K562 (cell line): ENCODE measurements around the gene PIK3C2B. TPM values are rescaled to one million over a fixed set of nuclear protein-coding genes. Genes with fewer than 3 reads are reported as not detected.

ENCODE experiments used
- E2F1 ChIP-seq: sonication (generic); formaldehyde crosslinking; IDR thresholded peaks from 2 replicates; pipeline ENCODE4 v1.8.1; 2023; ENCODE audit warnings: mild to moderate bottlenecking, missing genetic modification reagents, moderate library complexity
- KAT2B ChIP-seq: IDR thresholded peaks from one replicate; pipeline ENCODE4 v1.6.1; 2012; ENCODE audit warnings: low read depth, mild to moderate bottlenecking, control low read depth, inconsistent platforms, low read length, moderate library complexity
- NEUROD1 ChIP-seq: fragments of 150-350 bp; IDR thresholded peaks from 2 replicates; pipeline ENCODE4 v1.6.1; 2014; ENCODE audit warnings: borderline replicate concordance, low read length, low read depth; ENCODE audit not compliant: partially characterized antibody
- STAG1 ChIP-seq: sonication (generic); formaldehyde crosslinking; IDR thresholded peaks from 2 replicates; pipeline ENCODE4 v1.5.0; 2020; ENCODE audit warnings: missing genetic modification reagents, borderline replicate concordance
- TFE3 ChIP-seq: fragments of 450-650 bp; formaldehyde crosslinking; IDR thresholded peaks from 2 replicates; pipeline ENCODE4 v1.4.0; 2020; ENCODE audit warnings: mild to moderate bottlenecking, mixed read lengths
- TRIM28 ChIP-seq: fragments of 450-650 bp; IDR thresholded peaks from 2 replicates; pipeline ENCODE4 v1.6.1; 2017
- U2AF1 ChIP-seq: fragments of 200-400 bp; formaldehyde crosslinking; optimal IDR thresholded peaks from 2 replicates; pipeline ENCODE3; 2017; ENCODE audit warnings: mild to moderate bottlenecking, low read depth, low read length, moderate library complexity
- YY1 ChIP-seq, 3 experiments: IDR thresholded peaks; 2 replicates each; pipeline ENCODE4 v1.6.1; 2011; ENCODE audit warnings: low read length in 2 of 3, mild to moderate bottlenecking in 2 of 3, moderate library complexity in 2 of 3, borderline replicate concordance in 1 of 3, control low read depth in 1 of 3, low read depth in 1 of 3; ENCODE audit not compliant: insufficient read depth in 3 of 3, insufficient replicate concordance in 2 of 3, control insufficient read depth in 1 of 3, insufficient read length in 1 of 3; ENCODE audit errors: extremely low read depth in 1 of 3
- polyA plus RNA-seq, 8 experiments: library from polyadenylated mRNA; depleted of rRNA in 4 of 8; stranded (reverse) in 5 of 8; unstranded in 3 of 8; fragments of >200 nt; fragmentation: Nextera tagmentation in 2 of 8; fragmentation: Illumina TruSeq in 1 of 8; extraction: Ambion mirVana in 2 of 8; extraction: Trizol in 1 of 8; gene quantifications; 2 replicates each; pipeline versions ENCODE4 v1.2.1 to v1.2.3, GENCODE V29; 2011 to 2014; ENCODE audit warnings: inconsistent platforms in 1 of 8, missing spikeins in 1 of 8
- total RNA-seq, 7 experiments: library from RNA; depleted of rRNA in 6 of 7; stranded (reverse); fragments of >200 nt in 6 of 7; fragmentation: Illumina TruSeq in 2 of 7; extraction: Trizol in 2 of 7; gene quantifications; 2 replicates each; pipeline versions ENCODE4 v1.2.1 to v1.2.3, GENCODE V29; 2011 to 2021; ENCODE audit warnings: low replicate concordance in 1 of 7
- TF ChIP-seq, protein P1 (sequence below): fragments of 450-650 bp; IDR thresholded peaks from 2 replicates; pipeline ENCODE4 v1.6.1; 2017; ENCODE audit warnings: antibody characterized with exemption
- TF ChIP-seq, protein P2 (sequence below), 3 experiments: fragments of 200-800 bp in 1 of 3; fragments of 250-450 bp in 1 of 3; fragments of 450-650 bp in 1 of 3; sonication (Bioruptor Pico) in 1 of 3; sonication (Bioruptor generic) in 1 of 3; formaldehyde crosslinking in 1 of 3; IDR thresholded peaks; 2 replicates each; pipeline versions ENCODE4 v1.6.1 to v1.8.0; 2016 to 2022; ENCODE audit warnings: mild to moderate bottlenecking in 2 of 3, missing genetic modification characterization in 2 of 3, missing compliant biosample characterization in 1 of 3, moderate library complexity in 1 of 3
- TF ChIP-seq, protein P3 (sequence below), 2 experiments: IDR thresholded peaks; 2 replicates each; pipeline ENCODE4 v1.6.1; 2011; ENCODE audit warnings: borderline replicate concordance in 1 of 2, control low read depth in 1 of 2, low read depth in 1 of 2, low read length in 1 of 2, mild to moderate bottlenecking in 1 of 2, mixed read lengths in 1 of 2, moderate library complexity in 1 of 2; ENCODE audit not compliant: insufficient read depth in 1 of 2, insufficient read length in 1 of 2, poor library complexity in 1 of 2, severe bottlenecking in 1 of 2; ENCODE audit errors: extremely low read depth in 1 of 2
- TF ChIP-seq, protein P4 (sequence below): fragments of 250-450 bp; sonication (Bioruptor Pico); IDR thresholded peaks from 2 replicates; pipeline ENCODE4 v1.5.0; 2021

The PIK3C2B gene
- total and polyA plus RNA-seq, 9 of the 15 experiments (the other 6 are each of a cell fraction or from before 2014, with no cell fraction given): 0.10 to 2.9 (median 0.72) TPM

GRCh38 chr1:204516180-204516879 is 21.7 kb upstream of the PIK3C2B start, which contains the start of gene MDM4 (continued):
- TF ChIP-seq, protein P1, sequence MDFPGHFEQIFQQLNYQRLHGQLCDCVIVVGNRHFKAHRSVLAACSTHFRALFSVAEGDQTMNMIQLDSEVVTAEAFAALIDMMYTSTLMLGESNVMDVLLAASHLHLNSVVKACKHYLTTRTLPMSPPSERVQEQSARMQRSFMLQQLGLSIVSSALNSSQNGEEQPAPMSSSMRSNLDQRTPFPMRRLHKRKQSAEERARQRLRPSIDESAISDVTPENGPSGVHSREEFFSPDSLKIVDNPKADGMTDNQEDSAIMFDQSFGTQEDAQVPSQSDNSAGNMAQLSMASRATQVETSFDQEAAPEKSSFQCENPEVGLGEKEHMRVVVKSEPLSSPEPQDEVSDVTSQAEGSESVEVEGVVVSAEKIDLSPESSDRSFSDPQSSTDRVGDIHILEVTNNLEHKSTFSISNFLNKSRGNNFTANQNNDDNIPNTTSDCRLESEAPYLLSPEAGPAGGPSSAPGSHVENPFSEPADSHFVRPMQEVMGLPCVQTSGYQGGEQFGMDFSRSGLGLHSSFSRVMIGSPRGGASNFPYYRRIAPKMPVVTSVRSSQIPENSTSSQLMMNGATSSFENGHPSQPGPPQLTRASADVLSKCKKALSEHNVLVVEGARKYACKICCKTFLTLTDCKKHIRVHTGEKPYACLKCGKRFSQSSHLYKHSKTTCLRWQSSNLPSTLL: peak; percentile 74; the same call in 1 of the 2 replicates
- TF ChIP-seq, protein P2, sequence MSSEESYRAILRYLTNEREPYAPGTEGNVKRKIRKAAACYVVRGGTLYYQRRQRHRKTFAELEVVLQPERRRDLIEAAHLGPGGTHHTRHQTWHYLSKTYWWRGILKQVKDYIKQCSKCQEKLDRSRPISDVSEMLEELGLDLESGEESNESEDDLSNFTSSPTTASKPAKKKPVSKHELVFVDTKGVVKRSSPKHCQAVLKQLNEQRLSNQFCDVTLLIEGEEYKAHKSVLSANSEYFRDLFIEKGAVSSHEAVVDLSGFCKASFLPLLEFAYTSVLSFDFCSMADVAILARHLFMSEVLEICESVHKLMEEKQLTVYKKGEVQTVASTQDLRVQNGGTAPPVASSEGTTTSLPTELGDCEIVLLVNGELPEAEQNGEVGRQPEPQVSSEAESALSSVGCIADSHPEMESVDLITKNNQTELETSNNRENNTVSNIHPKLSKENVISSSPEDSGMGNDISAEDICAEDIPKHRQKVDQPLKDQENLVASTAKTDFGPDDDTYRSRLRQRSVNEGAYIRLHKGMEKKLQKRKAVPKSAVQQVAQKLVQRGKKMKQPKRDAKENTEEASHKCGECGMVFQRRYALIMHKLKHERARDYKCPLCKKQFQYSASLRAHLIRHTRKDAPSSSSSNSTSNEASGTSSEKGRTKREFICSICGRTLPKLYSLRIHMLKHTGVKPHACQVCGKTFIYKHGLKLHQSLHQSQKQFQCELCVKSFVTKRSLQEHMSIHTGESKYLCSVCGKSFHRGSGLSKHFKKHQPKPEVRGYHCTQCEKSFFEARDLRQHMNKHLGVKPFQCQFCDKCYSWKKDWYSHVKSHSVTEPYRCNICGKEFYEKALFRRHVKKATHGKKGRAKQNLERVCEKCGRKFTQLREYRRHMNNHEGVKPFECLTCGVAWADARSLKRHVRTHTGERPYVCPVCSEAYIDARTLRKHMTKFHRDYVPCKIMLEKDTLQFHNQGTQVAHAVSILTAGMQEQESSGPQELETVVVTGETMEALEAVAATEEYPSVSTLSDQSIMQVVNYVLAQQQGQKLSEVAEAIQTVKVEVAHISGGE (CRISPR knock-in tag; IDR thresholded peaks at IDR 0.05): peak in 2 of 3 experiments; percentile 72 to 94; a peak in 5 of 6 replicates
- peak; percentile 94 for TF ChIP-seq NEUROD1
- peak; percentile 53 to 89 (median 84) for TF ChIP-seq YY1 (IDR thresholded peaks at IDR 0.05; ENCODE audit: borderline replicate concordance in 1 of 3, control insufficient read depth in 1 of 3, extremely low read depth in 1 of 3, insufficient read depth in 3 of 3, insufficient read length in 1 of 3, insufficient replicate concordance in 2 of 3, low read depth in 1 of 3, low read length in 2 of 3)
- TF ChIP-seq, protein P3, sequence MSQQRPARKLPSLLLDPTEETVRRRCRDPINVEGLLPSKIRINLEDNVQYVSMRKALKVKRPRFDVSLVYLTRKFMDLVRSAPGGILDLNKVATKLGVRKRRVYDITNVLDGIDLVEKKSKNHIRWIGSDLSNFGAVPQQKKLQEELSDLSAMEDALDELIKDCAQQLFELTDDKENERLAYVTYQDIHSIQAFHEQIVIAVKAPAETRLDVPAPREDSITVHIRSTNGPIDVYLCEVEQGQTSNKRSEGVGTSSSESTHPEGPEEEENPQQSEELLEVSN (IDR thresholded peaks at IDR 0.05; ENCODE audit: borderline replicate concordance in 1 of 2, extremely low read depth in 1 of 2, insufficient read depth in 1 of 2, insufficient read length in 1 of 2, low read depth in 1 of 2, low read length in 1 of 2, poor library complexity in 1 of 2, severe bottlenecking in 1 of 2): peak; percentile 67 to 92
- TF ChIP-seq E2F1: no peak
- peak; percentile 71 for TF ChIP-seq U2AF1
- no peak for TF ChIP-seq STAG1 (CRISPR knock-in tag)
- TF ChIP-seq, protein P4, sequence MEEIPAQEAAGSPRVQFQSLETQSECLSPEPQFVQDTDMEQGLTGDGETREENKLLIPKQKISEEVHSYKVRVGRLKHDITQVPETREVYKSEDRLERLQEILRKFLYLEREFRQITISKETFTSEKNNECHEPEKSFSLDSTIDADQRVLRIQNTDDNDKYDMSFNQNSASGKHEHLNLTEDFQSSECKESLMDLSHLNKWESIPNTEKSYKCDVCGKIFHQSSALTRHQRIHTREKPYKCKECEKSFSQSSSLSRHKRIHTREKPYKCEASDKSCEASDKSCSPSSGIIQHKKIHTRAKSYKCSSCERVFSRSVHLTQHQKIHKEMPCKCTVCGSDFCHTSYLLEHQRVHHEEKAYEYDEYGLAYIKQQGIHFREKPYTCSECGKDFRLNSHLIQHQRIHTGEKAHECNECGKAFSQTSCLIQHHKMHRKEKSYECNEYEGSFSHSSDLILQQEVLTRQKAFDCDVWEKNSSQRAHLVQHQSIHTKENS: no peak
- no peak for TF ChIP-seq KAT2B
- TF ChIP-seq TRIM28: peak; percentile 39; the same call in 1 of the 2 replicates
- TF ChIP-seq TFE3 (CRISPR knock-in tag): no peak
